KMS-11 (cell line): ENCODE results near the gene TMEM222.

Source experiments
- H2AFZ ChIP-seq: fragments of 200-600 bp; sonication (generic); 2 replicates; pipeline ENCODE4 v1.6.1; 2016; ENCODE audit warnings: antibody characterized with exemption, mixed run types, low read depth
- H3K27ac ChIP-seq: fragments of 200-600 bp; sonication (generic); 2 replicates; pipeline ENCODE4 v1.6.1; 2016; ENCODE audit warnings: mild to moderate bottlenecking, mixed run types
- H3K27me3 ChIP-seq: fragments of 200-600 bp; sonication (generic); 2 replicates; pipeline ENCODE4 v1.6.1; 2017; ENCODE audit warnings: mild to moderate bottlenecking, low read depth, mixed run types, moderate library complexity; ENCODE audit not compliant: insufficient read depth
- H3K36me3 ChIP-seq: fragments of 200-600 bp; sonication (generic); 2 replicates; pipeline ENCODE4 v1.6.1; 2017; ENCODE audit warnings: mild to moderate bottlenecking, mixed run types; ENCODE audit not compliant: insufficient read depth
- H3K4me1 ChIP-seq: fragments of 200-600 bp; sonication (generic); 2 replicates; pipeline ENCODE4 v1.6.1; 2016; ENCODE audit warnings: mild to moderate bottlenecking, low read depth, mixed run types; ENCODE audit not compliant: poor library complexity, severe bottlenecking
- H3K4me2 ChIP-seq: fragments of 200-600 bp; sonication (generic); 2 replicates; pipeline ENCODE4 v1.7.0; 2016; ENCODE audit warnings: mild to moderate bottlenecking, mixed run types
- H3K4me3 ChIP-seq: fragments of 200-600 bp; sonication (generic); IDR thresholded peaks from 2 replicates; pipeline ENCODE4 v1.6.1; 2017; ENCODE audit warnings: low read depth, low read length, mixed read lengths; ENCODE audit not compliant: insufficient read depth
- H3K79me2 ChIP-seq: fragments of 200-600 bp; sonication (generic); 2 replicates; pipeline ENCODE4 v1.6.1; 2016; ENCODE audit warnings: low read depth, mixed run types; ENCODE audit not compliant: insufficient read depth
- H3K9ac ChIP-seq: fragments of 200-600 bp; sonication (generic); 2 replicates; pipeline ENCODE4 v1.6.1; 2016; ENCODE audit warnings: mild to moderate bottlenecking, mixed run types
- H4K20me1 ChIP-seq: fragments of 200-600 bp; sonication (generic); 2 replicates; pipeline ENCODE4 v1.6.1; 2016; ENCODE audit warnings: mild to moderate bottlenecking, mixed run types; ENCODE audit not compliant: insufficient read depth
- TF ChIP-seq, protein P1 (sequence below): fragments of 200-600 bp; sonication (generic); conservative IDR thresholded peaks from 2 replicates; pipeline ENCODE4 v1.6.1; 2017; ENCODE audit warnings: low read depth, mild to moderate bottlenecking, antibody characterized with exemption, low read length, moderate library complexity, mixed read lengths

The TMEM222 gene

DNA sequence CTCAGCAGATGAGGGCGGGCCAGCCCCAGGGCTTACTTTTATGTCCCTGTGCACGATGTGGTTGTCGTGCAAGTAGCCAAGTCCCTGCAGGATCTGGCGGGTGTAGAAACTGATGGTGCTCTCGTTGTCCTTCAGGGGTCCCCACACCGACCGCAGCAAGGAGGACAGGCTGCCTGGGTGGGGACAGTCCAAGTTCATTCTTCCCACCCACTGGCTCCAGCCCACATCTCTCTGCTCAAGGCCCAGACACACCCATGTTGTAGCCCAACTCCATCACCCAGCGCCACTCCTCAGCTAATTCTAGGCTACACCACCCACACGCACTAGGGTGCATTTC, 37.8 kb downstream of the TMEM222 start:
- H2AFZ ChIP-seq, result no peak overlapping the region

DNA sequence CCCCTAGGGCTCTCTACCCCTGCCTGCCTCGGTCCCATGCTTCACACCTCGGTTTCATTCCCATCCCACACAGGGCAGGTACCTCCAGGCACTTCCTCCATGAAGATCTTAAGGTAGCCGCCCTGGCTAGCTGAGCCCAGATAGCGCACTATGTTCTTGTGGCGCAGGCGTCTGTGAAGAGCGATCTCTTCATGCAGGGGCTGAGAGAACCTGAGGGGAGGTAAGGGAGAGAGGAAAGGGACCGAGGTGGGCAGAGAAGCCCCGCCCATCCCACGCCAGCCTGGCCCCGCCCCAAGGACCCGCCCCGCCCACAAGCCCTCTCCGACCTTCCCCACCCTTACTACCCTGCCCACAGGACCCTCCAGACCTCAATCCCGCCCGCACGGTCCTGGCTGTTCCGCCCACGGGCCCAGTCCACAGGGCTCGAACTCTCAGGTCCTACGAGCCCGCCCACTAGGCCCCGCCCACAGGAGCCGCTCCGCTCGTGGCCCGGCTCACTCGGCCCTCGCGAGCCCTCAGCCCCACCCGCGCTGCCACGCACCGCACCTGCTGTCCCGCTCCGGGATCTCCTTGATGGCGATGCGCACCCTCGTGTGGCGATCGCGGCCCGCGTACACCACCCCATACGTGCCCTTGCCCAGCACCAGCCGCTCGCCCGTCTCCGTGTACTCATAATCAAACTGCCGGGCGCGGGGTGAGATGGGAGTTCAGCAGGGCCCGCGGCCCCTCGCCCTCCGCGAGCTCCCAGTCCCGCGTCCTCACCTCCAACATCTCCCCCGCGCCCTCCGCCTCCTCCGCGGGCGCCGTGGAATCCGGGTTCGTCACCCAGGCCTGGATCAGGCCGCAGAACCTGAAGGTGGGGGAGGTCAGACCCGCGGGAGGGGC, 38.4 kb downstream of the TMEM222 start:
- Histone ChIP-seq H2AFZ (no peak overlapping the region), H3K36me3 (no peaks in the 10 kb centered on the region), H3K27ac (no peak overlapping the region), H4K20me1 (no peaks in the 10 kb centered on the region), H3K4me3 (no peak overlapping the region), H3K79me2 (no peaks in the 10 kb centered on the region), H3K4me2 (no peak overlapping the region), H3K9ac (no peak overlapping the region), H3K27me3 (no peaks in the 10 kb centered on the region), H3K4me1 (peaks cover 12% of the 10 kb centered on the region)
- TF ChIP-seq, protein P1, sequence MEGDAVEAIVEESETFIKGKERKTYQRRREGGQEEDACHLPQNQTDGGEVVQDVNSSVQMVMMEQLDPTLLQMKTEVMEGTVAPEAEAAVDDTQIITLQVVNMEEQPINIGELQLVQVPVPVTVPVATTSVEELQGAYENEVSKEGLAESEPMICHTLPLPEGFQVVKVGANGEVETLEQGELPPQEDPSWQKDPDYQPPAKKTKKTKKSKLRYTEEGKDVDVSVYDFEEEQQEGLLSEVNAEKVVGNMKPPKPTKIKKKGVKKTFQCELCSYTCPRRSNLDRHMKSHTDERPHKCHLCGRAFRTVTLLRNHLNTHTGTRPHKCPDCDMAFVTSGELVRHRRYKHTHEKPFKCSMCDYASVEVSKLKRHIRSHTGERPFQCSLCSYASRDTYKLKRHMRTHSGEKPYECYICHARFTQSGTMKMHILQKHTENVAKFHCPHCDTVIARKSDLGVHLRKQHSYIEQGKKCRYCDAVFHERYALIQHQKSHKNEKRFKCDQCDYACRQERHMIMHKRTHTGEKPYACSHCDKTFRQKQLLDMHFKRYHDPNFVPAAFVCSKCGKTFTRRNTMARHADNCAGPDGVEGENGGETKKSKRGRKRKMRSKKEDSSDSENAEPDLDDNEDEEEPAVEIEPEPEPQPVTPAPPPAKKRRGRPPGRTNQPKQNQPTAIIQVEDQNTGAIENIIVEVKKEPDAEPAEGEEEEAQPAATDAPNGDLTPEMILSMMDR, result no peak

More for the DNA sequence above, 37.8 kb downstream of the TMEM222 start:
- Histone ChIP-seq H3K27ac (no peak overlapping the region), H3K4me1 (peaks cover 7% of the 10 kb centered on the region), H3K79me2 (no peaks in the 10 kb centered on the region), H3K4me2 (no peak overlapping the region), H3K9ac (no peak overlapping the region), H3K4me3 (no peak overlapping the region), H4K20me1 (no peaks in the 10 kb centered on the region), H3K36me3 (no peaks in the 10 kb centered on the region), H3K27me3 (no peaks in the 10 kb centered on the region)
- TF ChIP-seq, protein P1, result no peak

DNA sequence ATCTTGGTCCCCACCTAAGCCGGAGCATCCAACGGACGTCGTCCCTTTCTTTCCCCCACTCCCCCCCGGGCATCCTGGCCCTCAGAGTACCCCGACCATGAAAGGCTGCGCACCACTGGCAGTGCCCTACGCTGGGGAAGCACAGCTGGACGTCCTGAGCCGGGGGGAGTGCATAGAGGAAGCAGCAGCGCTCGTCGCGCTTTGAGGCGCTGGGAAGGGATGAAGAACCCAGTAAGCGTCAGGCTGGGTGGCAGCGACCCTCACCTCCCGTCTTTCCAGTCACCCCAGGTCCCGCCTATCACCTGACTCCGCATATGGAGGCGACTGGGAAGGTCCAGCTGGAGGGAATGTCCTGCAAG, 39.1 kb downstream of the TMEM222 start:
- H3K4me3 ChIP-seq, result no peak overlapping the region

DNA sequence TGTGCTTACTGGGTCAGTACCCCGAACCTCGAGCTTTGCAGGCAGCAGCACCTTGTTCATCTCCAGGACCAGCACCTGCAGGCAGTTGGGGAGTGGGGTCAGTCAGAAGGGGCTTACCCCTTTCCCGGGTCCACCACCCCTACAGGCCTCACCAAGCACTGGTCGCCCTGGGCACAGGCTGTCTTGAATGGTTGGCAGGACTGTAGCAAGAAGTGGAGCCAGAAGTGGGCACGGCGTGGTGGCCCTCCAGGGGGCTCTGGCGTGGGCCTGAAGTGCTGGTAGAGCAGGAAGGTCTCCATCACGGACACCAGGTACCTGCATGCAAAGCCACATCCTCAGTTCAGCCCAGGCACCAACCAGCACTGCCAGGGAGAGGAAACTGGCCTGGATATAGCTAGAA, 39.6 kb downstream of the TMEM222 start:
- Histone ChIP-seq H3K4me2 (no peak overlapping the region), H3K27me3 (no peaks in the 10 kb centered on the region), H3K36me3 (no peaks in the 10 kb centered on the region), H4K20me1 (no peaks in the 10 kb centered on the region), H3K27ac (no peak overlapping the region), H3K9ac (no peak overlapping the region), H2AFZ (no peak overlapping the region), H3K79me2 (no peaks in the 10 kb centered on the region), H3K4me3 (no peak overlapping the region), H3K4me1 (peaks cover 12% of the 10 kb centered on the region)
- TF ChIP-seq, protein P1, result no peak

More for the DNA sequence above, 39.1 kb downstream of the TMEM222 start:
- TF ChIP-seq, protein P1, result no peak
- Histone ChIP-seq H2AFZ (no peak overlapping the region), H4K20me1 (no peaks in the 10 kb centered on the region), H3K4me1 (peaks cover 12% of the 10 kb centered on the region), H3K27me3 (no peaks in the 10 kb centered on the region), H3K27ac (no peak overlapping the region), H3K9ac (no peak overlapping the region), H3K4me2 (no peak overlapping the region), H3K79me2 (no peaks in the 10 kb centered on the region), H3K36me3 (no peaks in the 10 kb centered on the region)
